ENCODE data around the gene CDH13. TPM values are rescaled to one million over a fixed set of nuclear protein-coding genes. Genes with fewer than 3 reads are reported as not detected.

Gene CDH13
- total RNA-seq, 1 donor from 2014 or later: 161 TPM

- H3K4me3 ChIP-seq: no peak overlapping the region
- intact Hi-C loops (cut with micrococcal nuclease): no loop called here
- no peak overlapping the region for H3K27ac ChIP-seq (replicated peaks)
- H3K27me3 ChIP-seq (ENCODE audit: low read depth): no peaks in the 10 kb centered on the region
- TF ChIP-seq CTCF (IDR thresholded peaks at IDR 0.05; ENCODE audit: borderline replicate concordance): no peak
- DNase-seq: no peak
- peaks cover 6% of the 10 kb centered on the region for H3K4me1 ChIP-seq
- H3K9me3 ChIP-seq (replicated peaks): peaks cover 7% of the 10 kb centered on the region
- H3K36me3 ChIP-seq: peaks cover 15% of the 10 kb centered on the region
Observed at GRCh38 chr16:83125999-83126568, 499.3 kb downstream of the CDH13 start.

GRCh38 chr16:83128041-83128440 is 501.3 kb downstream of the CDH13 start:
- Histone ChIP-seq H3K36me3 (peaks cover 15% of the 10 kb centered on the region), H3K4me1 (no peaks in the 10 kb centered on the region), H3K27ac (replicated peaks) (no peak overlapping the region), H3K9me3 (replicated peaks) (peaks cover 7% of the 10 kb centered on the region), H3K27me3 (ENCODE audit: low read depth) (no peaks in the 10 kb centered on the region), H3K4me3 (no peak overlapping the region)
- TF ChIP-seq CTCF (IDR thresholded peaks at IDR 0.05; ENCODE audit: borderline replicate concordance): no peak
- no peak for DNase-seq
- intact Hi-C loops (cut with micrococcal nuclease): no loop called here

GRCh38 chr16:83130039-83130438 is 503.3 kb downstream of the CDH13 start:
- Histone ChIP-seq H3K27me3 (ENCODE audit: low read depth) (no peaks in the 10 kb centered on the region), H3K27ac (replicated peaks) (no peak overlapping the region)

GRCh38 chr16:83134638-83135037 is 507.9 kb downstream of the CDH13 start:
- Histone ChIP-seq H3K4me1 (no peaks in the 10 kb centered on the region), H3K36me3 (no peaks in the 10 kb centered on the region), H3K9me3 (replicated peaks) (no peaks in the 10 kb centered on the region), H3K4me3 (no peak overlapping the region), H3K27ac (replicated peaks) (no peak overlapping the region), H3K27me3 (ENCODE audit: low read depth) (no peaks in the 10 kb centered on the region)
- no peak for DNase-seq
- no peak for TF ChIP-seq CTCF (IDR thresholded peaks at IDR 0.05; ENCODE audit: borderline replicate concordance)
- intact Hi-C loops (cut with micrococcal nuclease): no loop called here

More at GRCh38 chr16:83130039-83130438, 503.3 kb downstream of the CDH13 start:
- no peak for TF ChIP-seq CTCF (IDR thresholded peaks at IDR 0.05; ENCODE audit: borderline replicate concordance)
- intact Hi-C loops (cut with micrococcal nuclease): no loop called here
- Histone ChIP-seq H3K36me3 (peaks cover 15% of the 10 kb centered on the region), H3K4me1 (no peaks in the 10 kb centered on the region), H3K4me3 (no peak overlapping the region), H3K9me3 (replicated peaks) (peaks cover 7% of the 10 kb centered on the region)
- DNase-seq: no peak

- H3K36me3 ChIP-seq: no peaks in the 10 kb centered on the region
- no peak overlapping the region for H3K27ac ChIP-seq (replicated peaks)
- TF ChIP-seq CTCF (IDR thresholded peaks at IDR 0.05; ENCODE audit: borderline replicate concordance): no peak
- H3K4me3 ChIP-seq: no peak overlapping the region
- H3K27me3 ChIP-seq (ENCODE audit: low read depth): no peaks in the 10 kb centered on the region
- H3K4me1 ChIP-seq: no peaks in the 10 kb centered on the region
- DNase-seq: no peak
- H3K9me3 ChIP-seq (replicated peaks): no peaks in the 10 kb centered on the region
- intact Hi-C loops (cut with micrococcal nuclease): no loop called here
Observed at GRCh38 chr16:83136419-83136818, 509.6 kb downstream of the CDH13 start.

All from left ventricle myocardium inferior (tissue), 1 donor.